Measurements from ENCODE around the gene RPS26.
"Not testable (repeated sequence)": the region's sequence is repeated elsewhere in the genome, so short reads cannot be mapped to it uniquely, and the experiment has no call there.

The RPS26 gene

GRCh38 chr12:56021889-56022497 lies 19.7 kb upstream of the RPS26 start:
- no peak for DNase-seq

- no peak for DNase-seq
Observed at GRCh38 chr12:56028511-56029165, 13.1 kb upstream of the RPS26 start.

GRCh38 chr12:56029166-56029519 lies 12.6 kb upstream of the RPS26 start:
- no peak for DNase-seq

- DNase-seq = peak; percentile 74
Observed at GRCh38 chr12:56029666-56030293, 11.9 kb upstream of the RPS26 start.

- no peak for DNase-seq
Observed at GRCh38 chr12:56031987-56032386, 9.7 kb upstream of the RPS26 start.

GRCh38 chr12:56034586-56035332 lies 7.0 kb upstream of the RPS26 start:
- DNase-seq = no peak

GRCh38 chr12:56037161-56037560 lies 4.6 kb upstream of the RPS26 start:
- DNase-seq = no peak

GRCh38 chr12:56038022-56038655 lies 3.6 kb upstream of the RPS26 start:
- no peak for DNase-seq

GRCh38 chr12:56040151-56040550 lies 1.6 kb upstream of the RPS26 start:
- no peak for DNase-seq

GRCh38 chr12:56040963-56041551 lies 661 bp upstream of the RPS26 start:
- DNase-seq = no peak

- not testable (repeated sequence) for DNase-seq
Observed at GRCh38 chr12:56042430-56042813, 704 bp downstream of the RPS26 start.

- no peak for DNase-seq
Observed at GRCh38 chr12:56042843-56043242, 1.1 kb downstream of the RPS26 start.

GRCh38 chr12:56046027-56046780 lies 4.5 kb downstream of the RPS26 start:
- no peak for DNase-seq

GRCh38 chr12:56053407-56053893 lies 11.7 kb downstream of the RPS26 start:
- DNase-seq = no peak

- DNase-seq = not testable (repeated sequence)
Observed at GRCh38 chr12:56059964-56060363, 18.2 kb downstream of the RPS26 start.

GRCh38 chr12:56061982-56062381 lies 20.3 kb downstream of the RPS26 start:
- no peak for DNase-seq

- DNase-seq = no peak
Observed at GRCh38 chr12:56062996-56063395, 21.3 kb downstream of the RPS26 start.

GRCh38 chr12:56071648-56072047 lies 29.9 kb downstream of the RPS26 start:
- DNase-seq = no peak

GRCh38 chr12:56074396-56074795 lies 32.7 kb downstream of the RPS26 start:
- no peak for DNase-seq

- not testable (repeated sequence) for DNase-seq
Observed at GRCh38 chr12:56077966-56078365, 36.2 kb downstream of the RPS26 start.

GRCh38 chr12:56078427-56078826 lies 36.7 kb downstream of the RPS26 start:
- DNase-seq = no peak

All from RPMI8226 (cell line).